Psoas muscle (tissue), 8 donors: ENCODE data around the gene VPS25. TPM values are rescaled to one million over a fixed set of nuclear protein-coding genes. Genes with fewer than 3 reads are reported as not detected.
A peak's percentile ranks its signal among the peaks of the same experiment; 100 is the strongest.

ENCODE experiments used
- ATAC-seq, 4 donors: fragments of 200-7000 bp; cut with Tn5 transposase; one replicate each; pipeline ENCODE4 v1.9.1; 2020; ENCODE audit warnings: moderate library complexity in 3 of 4, mild to moderate bottlenecking in 2 of 4
- DNase-seq, 2 donors: peaks; one replicate each; pipeline ENCODE4 v3.0.0-alpha.2; 2020
- H3K27ac ChIP-seq: fragments of 200-600 bp; one replicate; pipeline ENCODE4 v1.8.0; 2022
- H3K27me3 ChIP-seq, 3 donors: fragments of 200-600 bp in 1 of 3; one replicate each; pipeline versions ENCODE4 v1.6.1 to v1.8.0; 2013 to 2022; ENCODE audit warnings: low read length in 2 of 3, mild to moderate bottlenecking in 2 of 3, moderate library complexity in 1 of 3; ENCODE audit not compliant: insufficient read depth in 3 of 3
- H3K36me3 ChIP-seq, 2 donors: fragments of 200-600 bp in 1 of 2; one replicate each; pipeline versions ENCODE4 v1.6.1 to v1.8.0; 2013 to 2022; ENCODE audit warnings: low read depth in 1 of 2, mild to moderate bottlenecking in 1 of 2, moderate library complexity in 1 of 2; ENCODE audit not compliant: insufficient read depth in 1 of 2
- H3K4me1 ChIP-seq: fragments of 200-600 bp; one replicate; pipeline ENCODE4 v1.8.0; 2022
- H3K4me3 ChIP-seq: fragments of 200-600 bp; one replicate; pipeline ENCODE4 v1.8.0; 2022; ENCODE audit warnings: mild to moderate bottlenecking
- H3K9me3 ChIP-seq: fragments of 200-600 bp; one replicate; pipeline ENCODE4 v1.8.0; 2022
- WGBS, 3 donors: extraction: QIAGEN DNeasy Blood & Tissue Kit; methylation state at CpG; one replicate each; pipeline versions ENCODE4 v1.1.6 to v1.1.7; 2013; 5-methylcytosine and 5-hydroxymethylcytosine counted together
- intact Hi-C, 2 donors: fragments of 100-400 bp; cut with DNase I; formaldehyde crosslinking; loops; one replicate each; pipeline versions ENCODE4 v1.11.0 to v1.14.2; 2022
- polyA plus RNA-seq, 3 donors: library from polyadenylated mRNA; stranded (reverse); fragments of 200-250 nt; gene quantifications; one replicate each; pipeline ENCODE4 v1.2.3, GENCODE V29; 2013
- total RNA-seq, 4 donors: library from RNA; stranded (reverse); fragmentation: NEBNext Ultra II Directional in 2 of 4; extraction: Animal tissue kit (Norgen Biotek cat#: 25700) in 2 of 4; gene quantifications; one replicate each; pipeline versions ENCODE4 v1.2.1 to v1.2.4, GENCODE V29; 2021 to 2023
- TF ChIP-seq, protein P1 (sequence below): fragments of 200-600 bp; IDR thresholded peaks from one replicate; pipeline ENCODE4 v1.8.0; 2022; ENCODE audit warnings: antibody characterized with exemption
- donor health status: healthy with polysubstance abuse.
- donor health status: DM: no; HTN: no; CAD: no; lungs with moderate emphysema.
- donor health status: Bipolar disorder and iron deficiency.
- donor health status: healthy.
- donor health status: DM: yes; HTN: yes; CAD: no.
- donor health status: DM: no; HTN: no; CAD: no.
- donor health status: DM: no; HTN: no; CAD: no.
- donor health status: DM: yes; HTN: yes; CAD: no.

VPS25 gene
- total and polyA plus RNA-seq, 7 donors = 38.6 to 73.3 (median 45.2) TPM

- intact Hi-C loops = no loop called here
- ATAC-seq = no peak
- TF ChIP-seq, protein P1, sequence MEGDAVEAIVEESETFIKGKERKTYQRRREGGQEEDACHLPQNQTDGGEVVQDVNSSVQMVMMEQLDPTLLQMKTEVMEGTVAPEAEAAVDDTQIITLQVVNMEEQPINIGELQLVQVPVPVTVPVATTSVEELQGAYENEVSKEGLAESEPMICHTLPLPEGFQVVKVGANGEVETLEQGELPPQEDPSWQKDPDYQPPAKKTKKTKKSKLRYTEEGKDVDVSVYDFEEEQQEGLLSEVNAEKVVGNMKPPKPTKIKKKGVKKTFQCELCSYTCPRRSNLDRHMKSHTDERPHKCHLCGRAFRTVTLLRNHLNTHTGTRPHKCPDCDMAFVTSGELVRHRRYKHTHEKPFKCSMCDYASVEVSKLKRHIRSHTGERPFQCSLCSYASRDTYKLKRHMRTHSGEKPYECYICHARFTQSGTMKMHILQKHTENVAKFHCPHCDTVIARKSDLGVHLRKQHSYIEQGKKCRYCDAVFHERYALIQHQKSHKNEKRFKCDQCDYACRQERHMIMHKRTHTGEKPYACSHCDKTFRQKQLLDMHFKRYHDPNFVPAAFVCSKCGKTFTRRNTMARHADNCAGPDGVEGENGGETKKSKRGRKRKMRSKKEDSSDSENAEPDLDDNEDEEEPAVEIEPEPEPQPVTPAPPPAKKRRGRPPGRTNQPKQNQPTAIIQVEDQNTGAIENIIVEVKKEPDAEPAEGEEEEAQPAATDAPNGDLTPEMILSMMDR = no peak
- Histone ChIP-seq H3K27ac (peak overlapping the region; percentile 3), H3K27me3 (no peaks in the 10 kb centered on the region), H3K4me3 (no peak overlapping the region), H3K9me3 (no peaks in the 10 kb centered on the region), H3K36me3 (no peaks in the 10 kb centered on the region), H3K4me1 (peaks cover 8% of the 10 kb centered on the region)
- peak; percentile 35 to 69 for DNase-seq
- 64 to 65% (median 65%) methylated on average over 11 of the region's 11 CpGs for WGBS, 3 donors
Measured at GRCh38 chr17:42748908-42749798, 24.1 kb upstream of the VPS25 start.

GRCh38 chr17:42750739-42751344 is 22.4 kb upstream of the VPS25 start:
- ATAC-seq (no peak), DNase-seq (no peak)
- no peaks in the 10 kb centered on the region for H3K27me3 ChIP-seq
- H3K4me3 ChIP-seq = no peak overlapping the region
- no peaks in the 10 kb centered on the region for H3K36me3 ChIP-seq
- H3K4me1 ChIP-seq = peaks cover 5% of the 10 kb centered on the region
- H3K9me3 ChIP-seq = no peaks in the 10 kb centered on the region
- 24 to 43% (median 27%) methylated on average over 3 of the region's 3 CpGs for WGBS, 3 donors
- intact Hi-C loops = no loop called here
- TF ChIP-seq, protein P1 = no peak
- H3K27ac ChIP-seq = no peak overlapping the region

GRCh38 chr17:42751628-42752027 is 21.6 kb upstream of the VPS25 start:
- TF ChIP-seq, protein P1 = no peak
- intact Hi-C loops = no loop called here
- peaks cover 5% of the 10 kb centered on the region for H3K4me1 ChIP-seq
- no peaks in the 10 kb centered on the region for H3K36me3 ChIP-seq
- ATAC-seq = no peak
- DNase-seq = no peak
- no peak overlapping the region for H3K4me3 ChIP-seq
- no peaks in the 10 kb centered on the region for H3K27me3 ChIP-seq
- H3K27ac ChIP-seq = no peak overlapping the region
- 54 to 59% (median 59%) methylated on average over 7 of the region's 7 CpGs for WGBS, 3 donors
- no peaks in the 10 kb centered on the region for H3K9me3 ChIP-seq

DNA sequence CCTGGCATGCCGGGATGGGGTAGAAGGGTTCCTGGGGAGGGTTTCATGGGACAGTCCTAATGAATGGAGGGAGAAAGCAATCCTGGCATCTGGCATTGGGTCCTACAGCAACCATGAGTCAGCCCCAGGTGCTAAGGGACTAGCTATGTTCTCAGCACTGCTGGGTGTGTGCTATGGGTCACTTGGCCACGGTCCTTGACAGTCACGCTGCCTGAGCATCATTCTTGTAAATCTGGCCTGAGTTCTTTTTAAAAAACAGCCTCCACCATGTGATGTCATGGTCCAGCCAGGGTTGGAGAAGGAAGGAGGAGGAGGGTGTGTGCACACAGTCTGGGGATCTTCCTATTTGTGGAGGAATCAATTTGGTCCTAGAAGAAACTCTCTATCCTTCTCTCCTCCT is 18.5 kb upstream of the VPS25 start:
- TF ChIP-seq, protein P1 = no peak
- WGBS, 3 donors = 56 to 66% (median 62%) methylated on average over 3 of the region's 3 CpGs
- ATAC-seq (peak; percentile 28 to 90 (median 82)), DNase-seq (peak; percentile 83 to 91)
- intact Hi-C loops = no loop called here
- H3K27ac ChIP-seq = no peak overlapping the region
- H3K36me3 ChIP-seq = no peaks in the 10 kb centered on the region
- no peaks in the 10 kb centered on the region for H3K9me3 ChIP-seq
- peaks cover 0 to 9% (median 0%) of the 10 kb centered on the region in 3 donors for H3K27me3 ChIP-seq
- H3K4me3 ChIP-seq = no peak overlapping the region
- H3K4me1 ChIP-seq = peaks cover 5% of the 10 kb centered on the region
